ENCODE results near the gene SH3BGRL2. TPM values are rescaled to one million over a fixed set of nuclear protein-coding genes. Genes with fewer than 3 reads are reported as not detected.
A peak's percentile ranks its signal among the peaks of the same experiment; 100 is the strongest.

The SH3BGRL2 gene
- total RNA-seq, 1 experiment from 2014 or later = 5.2 TPM

DNA sequence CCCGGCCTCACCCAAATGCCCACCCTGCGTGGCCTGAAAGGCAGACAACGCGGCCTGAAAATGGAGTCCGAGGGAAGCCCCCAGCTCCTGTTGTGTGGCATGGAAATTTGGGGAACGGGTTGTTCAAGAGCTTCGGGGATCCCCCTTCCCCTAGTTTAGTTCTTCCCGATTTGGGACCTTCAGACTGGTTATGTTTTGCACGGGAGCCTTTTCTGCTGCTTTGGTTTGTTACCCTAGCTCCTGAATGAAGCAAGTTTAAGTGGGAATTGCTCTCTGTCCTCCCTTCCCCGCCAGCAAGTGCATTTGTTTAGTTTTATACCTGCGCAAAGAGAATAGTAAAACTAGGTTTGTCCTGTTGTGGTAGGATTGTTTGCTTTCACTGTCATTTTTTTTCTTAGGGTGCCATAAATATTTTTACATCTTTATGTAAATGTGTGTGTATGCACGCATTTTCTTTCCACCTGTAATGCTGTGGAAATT, 604 bp downstream of the SH3BGRL2 start:
- H3K9me3 ChIP-seq (ENCODE audit: control insufficient read depth in 1 of 2, insufficient read depth in 1 of 2, low read depth in 1 of 2, low read length in 2 of 2) = no peaks in the 10 kb centered on the region
- no peak for DNase-seq (ENCODE audit: low read depth, low spot score)
- POLR2A ChIA-PET = no interaction called here
- H3K36me3 ChIP-seq (ENCODE audit: control insufficient read depth in 1 of 2, insufficient read depth in 2 of 2, low read length in 2 of 2) = no peaks in the 10 kb centered on the region
- H3K79me2 ChIP-seq (ENCODE audit: insufficient read depth, low read length) = no peaks in the 10 kb centered on the region
- TF ChIP-seq FOSL1 (IDR thresholded peaks at IDR 0.05; ENCODE audit: low read depth) = no peak
- no peak for TF ChIP-seq EZH2phosphoT487 (IDR thresholded peaks at IDR 0.05; ENCODE audit: borderline replicate concordance)
- TF ChIP-seq, protein P1, sequence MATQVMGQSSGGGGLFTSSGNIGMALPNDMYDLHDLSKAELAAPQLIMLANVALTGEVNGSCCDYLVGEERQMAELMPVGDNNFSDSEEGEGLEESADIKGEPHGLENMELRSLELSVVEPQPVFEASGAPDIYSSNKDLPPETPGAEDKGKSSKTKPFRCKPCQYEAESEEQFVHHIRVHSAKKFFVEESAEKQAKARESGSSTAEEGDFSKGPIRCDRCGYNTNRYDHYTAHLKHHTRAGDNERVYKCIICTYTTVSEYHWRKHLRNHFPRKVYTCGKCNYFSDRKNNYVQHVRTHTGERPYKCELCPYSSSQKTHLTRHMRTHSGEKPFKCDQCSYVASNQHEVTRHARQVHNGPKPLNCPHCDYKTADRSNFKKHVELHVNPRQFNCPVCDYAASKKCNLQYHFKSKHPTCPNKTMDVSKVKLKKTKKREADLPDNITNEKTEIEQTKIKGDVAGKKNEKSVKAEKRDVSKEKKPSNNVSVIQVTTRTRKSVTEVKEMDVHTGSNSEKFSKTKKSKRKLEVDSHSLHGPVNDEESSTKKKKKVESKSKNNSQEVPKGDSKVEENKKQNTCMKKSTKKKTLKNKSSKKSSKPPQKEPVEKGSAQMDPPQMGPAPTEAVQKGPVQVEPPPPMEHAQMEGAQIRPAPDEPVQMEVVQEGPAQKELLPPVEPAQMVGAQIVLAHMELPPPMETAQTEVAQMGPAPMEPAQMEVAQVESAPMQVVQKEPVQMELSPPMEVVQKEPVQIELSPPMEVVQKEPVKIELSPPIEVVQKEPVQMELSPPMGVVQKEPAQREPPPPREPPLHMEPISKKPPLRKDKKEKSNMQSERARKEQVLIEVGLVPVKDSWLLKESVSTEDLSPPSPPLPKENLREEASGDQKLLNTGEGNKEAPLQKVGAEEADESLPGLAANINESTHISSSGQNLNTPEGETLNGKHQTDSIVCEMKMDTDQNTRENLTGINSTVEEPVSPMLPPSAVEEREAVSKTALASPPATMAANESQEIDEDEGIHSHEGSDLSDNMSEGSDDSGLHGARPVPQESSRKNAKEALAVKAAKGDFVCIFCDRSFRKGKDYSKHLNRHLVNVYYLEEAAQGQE (IDR thresholded peaks at IDR 0.05; ENCODE audit: low read depth) = no peak
- no peak for TF ChIP-seq EGR1 (IDR thresholded peaks at IDR 0.05; ENCODE audit: low read depth)
- TF ChIP-seq SP1 (IDR thresholded peaks at IDR 0.05; ENCODE audit: low read depth) = no peak
- TF ChIP-seq, protein P2, sequence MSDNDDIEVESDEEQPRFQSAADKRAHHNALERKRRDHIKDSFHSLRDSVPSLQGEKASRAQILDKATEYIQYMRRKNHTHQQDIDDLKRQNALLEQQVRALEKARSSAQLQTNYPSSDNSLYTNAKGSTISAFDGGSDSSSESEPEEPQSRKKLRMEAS (IDR thresholded peaks at IDR 0.05) = no peak
- no peak for TF ChIP-seq ZFX (IDR thresholded peaks at IDR 0.05)
- no peak for TF ChIP-seq POLR2A (IDR thresholded peaks at IDR 0.05; ENCODE audit: borderline replicate concordance, extremely low read depth, insufficient read depth, insufficient read length)
- TF ChIP-seq JUND (IDR thresholded peaks at IDR 0.05) = no peak
- intact Hi-C loops (cut with micrococcal nuclease) = no loop called here
- BruUV-seq (replicated peaks) = no TSS peak
- no peaks in the 10 kb centered on the region for H3K9me2 ChIP-seq (ENCODE audit: insufficient read depth)
- peaks cover 6 to 17% of the 10 kb centered on the region in 2 experiments; a peak in 3 of 4 replicates for H3K4me1 ChIP-seq (ENCODE audit: control insufficient read depth in 1 of 2, insufficient read depth in 2 of 2, low read length in 2 of 2)
- RAD21 ChIA-PET (ENCODE audit: low non-redundant PET in 1 of 2, low total read pairs in 2 of 2, uncharacterized antibody in 2 of 2, unreplicated experiment in 2 of 2) = interaction anchor here in 1 of 2 experiments (1.6 kb wide), 1 partner anchor 41 kb away, joined by 3 read pairs; no protein-coding TSS in a partner anchor
- no peak overlapping the region for H3K27ac ChIP-seq (ENCODE audit: low read depth, low read length)
- peak; percentile 7; the same call in 1 of the 2 replicates for ATAC-seq
- H3K4me3 ChIP-seq (replicated peaks in 1 of 2; ENCODE audit: low read depth in 1 of 2, low read length in 2 of 2) = peak overlapping the region; percentile 69 to 70
- peak overlapping the region; percentile 95 for H2AFZ ChIP-seq (ENCODE audit: low read depth, low read length, poor library complexity, severe bottlenecking)
- H4K20me1 ChIP-seq (ENCODE audit: insufficient read depth) = no peaks in the 10 kb centered on the region
- CTCF ChIA-PET = interaction anchor here (1.5 kb wide), 1 partner anchor 61 kb away, joined by 4 read pairs; no protein-coding TSS in a partner anchor
- H3K9ac ChIP-seq (ENCODE audit: low read length) = peak overlapping the region; percentile 56; the same call in 1 of the 2 replicates
- H3K4me2 ChIP-seq (ENCODE audit: low read length) = peak overlapping the region; percentile 97
- H3K27me3 ChIP-seq (ENCODE audit: insufficient read depth, low read length) = no peaks in the 10 kb centered on the region; the same call in 1 of the 2 replicates

Data from HCT116 (cell line).